DMS153 treated with DMSO at 0.1 percent for 48 hours (cell line): ENCODE data around the gene MRPL17.
A peak's percentile ranks its signal among the peaks of the same experiment; 100 is the strongest.
"Not testable (repeated sequence)": the region's sequence is repeated elsewhere in the genome, so short reads cannot be mapped to it uniquely, and the experiment has no call there.

Experiments
- DNase-seq: peaks from one replicate; lab custom pipeline; 2025; ENCODE audit not compliant: unreplicated experiment; lab: John Stamatoyannopoulos, UW

MRPL17 gene

DNA sequence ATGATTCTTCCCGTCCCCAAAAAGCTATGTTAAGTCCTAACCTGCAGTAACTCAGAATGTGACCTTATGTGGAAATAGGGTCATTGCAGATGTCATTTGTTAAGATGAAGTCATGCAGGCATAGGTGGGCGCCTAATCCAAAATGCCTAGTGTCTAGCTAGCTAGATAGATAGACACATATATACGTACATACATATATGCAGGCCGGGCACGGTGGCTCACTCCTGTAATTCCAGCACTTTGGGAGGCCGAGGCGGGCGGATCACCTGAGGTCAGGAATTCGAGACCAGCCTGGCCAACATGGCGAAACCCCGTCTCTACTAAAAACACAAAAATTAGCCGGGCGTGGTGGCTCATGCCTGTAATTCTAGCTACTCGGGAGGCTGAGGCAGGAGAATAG is 928 bp upstream of the MRPL17 start:
- DNase-seq, result not testable (repeated sequence)

DNA sequence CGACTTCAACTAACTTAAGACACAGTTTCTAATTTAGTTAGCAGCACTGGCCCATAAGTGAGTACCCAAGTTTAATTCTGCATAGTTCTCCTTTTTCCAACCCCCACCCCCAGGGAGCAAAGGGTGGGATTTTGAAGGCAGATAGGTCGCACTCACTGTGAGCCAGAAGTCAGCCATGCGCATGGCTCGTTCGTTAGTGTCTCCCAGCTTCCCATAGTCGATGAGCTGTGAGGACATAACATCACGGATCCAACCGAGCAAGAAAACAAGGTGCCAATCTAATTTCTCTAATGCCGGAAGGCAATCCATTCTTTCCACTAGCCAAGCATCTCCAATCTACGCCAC is 577 bp downstream of the MRPL17 start:
- DNase-seq, result no peak

DNA sequence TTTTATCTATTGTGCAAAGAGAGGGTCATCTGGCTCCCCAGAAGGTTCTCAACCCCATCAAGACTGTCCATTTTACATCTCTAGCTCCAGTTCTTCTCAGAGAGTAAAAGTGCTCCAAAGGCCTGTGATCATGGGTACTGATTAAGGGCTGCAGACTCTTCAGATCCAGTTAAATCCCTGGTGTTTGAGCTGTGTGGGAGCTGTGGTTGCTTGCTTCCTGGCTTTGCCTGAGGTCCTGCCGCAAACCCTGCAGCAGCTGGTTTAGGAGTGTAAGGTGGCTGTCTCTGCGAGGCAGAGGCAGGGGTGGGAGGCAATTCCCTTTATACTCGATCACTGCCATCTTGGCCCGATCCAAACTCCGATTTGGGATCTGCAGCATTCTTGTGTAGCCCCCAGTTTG is 1.2 kb downstream of the MRPL17 start:
- no peak for DNase-seq

DNA sequence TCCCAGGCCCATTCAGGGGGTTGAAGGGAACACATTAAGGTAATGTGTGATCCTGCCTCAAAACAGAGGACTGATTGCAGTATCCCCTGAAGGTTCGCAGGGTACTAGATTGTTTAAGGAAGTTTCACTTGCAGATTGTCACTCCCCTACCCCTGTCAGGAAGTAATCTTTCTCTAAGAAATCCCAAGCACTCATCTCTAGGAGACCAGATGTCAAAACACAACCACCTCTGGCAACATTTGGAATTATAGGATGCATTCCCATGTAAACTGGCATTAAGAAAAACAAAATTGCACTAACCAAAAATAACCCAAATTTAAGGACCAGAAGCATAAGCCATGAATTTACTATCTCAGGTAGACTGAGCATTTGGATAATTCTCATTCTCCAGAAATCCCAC is 1.6 kb downstream of the MRPL17 start:
- no peak for DNase-seq

DNA sequence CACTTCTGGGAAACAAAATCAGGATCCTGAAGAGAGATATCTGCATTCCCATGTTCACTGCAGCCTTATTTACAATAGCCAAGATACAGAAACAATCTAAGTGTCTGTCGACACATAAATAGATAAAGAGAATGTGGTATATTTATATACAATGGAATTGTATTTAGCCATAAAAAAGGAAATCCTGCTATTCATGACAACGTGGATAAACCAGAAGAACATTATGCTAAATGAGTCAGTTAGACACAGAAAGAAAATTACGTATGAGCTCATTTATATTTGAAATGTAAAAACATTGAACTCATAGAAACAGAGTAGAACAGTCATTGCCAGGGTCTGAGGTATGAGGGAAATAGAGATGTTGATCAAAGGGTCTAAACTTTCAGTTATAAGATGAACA is 6.1 kb downstream of the MRPL17 start:
- DNase-seq, result no peak

DNA sequence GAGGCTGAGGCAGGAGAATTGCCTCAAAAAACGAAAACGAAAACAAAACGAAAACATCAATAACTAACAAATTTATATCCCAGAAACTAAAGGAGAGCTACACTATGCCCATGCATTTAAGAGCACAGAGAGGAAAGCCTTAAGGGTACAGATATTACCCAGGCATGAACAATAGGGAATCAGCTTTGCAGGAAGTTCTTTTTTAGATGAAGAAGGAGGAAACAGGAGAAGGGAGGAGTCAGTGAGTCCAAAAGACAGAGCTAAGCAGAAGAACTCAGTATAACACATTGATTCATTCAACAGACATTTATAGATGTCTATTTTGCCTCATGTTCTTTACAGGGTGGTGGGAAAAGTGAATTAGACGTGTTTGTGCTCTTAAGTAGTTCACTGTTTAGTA is 8.3 kb downstream of the MRPL17 start:
- DNase-seq, result no peak

DNA sequence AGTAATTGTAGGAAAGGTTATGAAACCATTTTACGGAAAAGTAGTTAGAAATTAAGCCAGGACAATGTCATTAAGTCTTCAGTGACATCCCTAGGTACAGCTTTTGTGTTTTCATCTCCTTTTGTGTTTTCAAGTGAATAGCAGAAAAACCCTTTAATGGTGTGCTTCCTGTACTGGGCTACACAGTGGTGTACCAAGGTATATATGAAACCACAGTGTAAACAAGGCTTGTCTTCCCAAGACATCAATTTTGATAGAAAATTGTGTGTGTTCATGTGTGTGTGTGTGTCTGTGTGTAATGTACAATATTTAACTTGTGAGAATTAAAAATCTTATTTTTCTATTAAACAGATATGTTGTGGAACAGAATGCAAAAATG is 8.9 kb downstream of the MRPL17 start:
- DNase-seq, result no peak

DNA sequence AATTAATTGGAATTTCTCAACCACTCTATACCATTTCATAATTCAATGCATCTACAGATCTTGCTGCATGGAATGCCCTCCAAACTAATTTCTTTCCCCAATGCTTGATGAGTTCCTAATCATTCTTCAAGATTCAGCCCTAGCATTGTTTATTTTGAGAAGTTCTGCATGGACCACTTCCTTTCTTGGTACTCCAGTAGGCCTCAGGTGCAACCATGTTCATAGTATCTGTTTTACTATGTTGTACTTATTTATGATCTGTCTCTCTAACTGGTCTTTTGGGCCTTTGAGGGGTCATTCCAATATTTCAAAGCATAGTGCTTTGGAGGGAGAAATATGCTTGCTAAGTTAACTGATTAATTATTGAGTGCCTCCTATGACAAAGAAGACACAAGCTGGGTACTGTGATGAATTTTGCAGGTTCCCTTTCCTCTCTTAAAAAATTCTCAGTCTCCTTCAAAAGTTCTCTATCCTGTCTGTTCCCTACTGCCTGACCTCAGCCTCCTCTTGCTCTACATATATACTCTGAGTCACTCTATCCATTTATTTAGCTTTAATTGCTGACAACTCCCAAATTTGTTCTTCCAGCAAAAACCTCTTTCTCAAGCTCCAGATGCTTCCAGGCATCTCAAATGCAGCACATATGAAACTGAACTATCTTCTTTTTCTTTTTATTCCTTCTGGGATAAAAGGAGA is 9.5 kb downstream of the MRPL17 start:
- DNase-seq, result no peak

DNA sequence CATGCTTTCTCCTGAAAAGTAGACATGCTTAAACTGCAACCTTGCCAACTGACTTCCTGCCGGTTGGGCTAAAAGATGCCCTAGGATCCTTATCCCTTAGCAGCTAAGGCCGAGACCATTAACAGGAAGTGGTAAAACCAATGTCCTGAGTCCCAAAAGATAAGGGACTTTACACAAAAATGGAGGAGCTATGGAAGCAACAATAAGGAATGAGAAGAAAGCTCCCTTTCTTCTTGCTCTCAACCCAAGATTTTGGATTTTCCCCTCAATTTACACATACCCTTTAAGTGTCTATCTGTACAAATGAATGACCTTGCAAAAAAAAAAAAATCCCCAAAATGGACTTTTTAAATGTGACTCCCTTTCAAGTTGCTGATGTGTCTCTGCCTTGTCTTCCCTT is 11.1 kb downstream of the MRPL17 start:
- no peak for DNase-seq

DNA sequence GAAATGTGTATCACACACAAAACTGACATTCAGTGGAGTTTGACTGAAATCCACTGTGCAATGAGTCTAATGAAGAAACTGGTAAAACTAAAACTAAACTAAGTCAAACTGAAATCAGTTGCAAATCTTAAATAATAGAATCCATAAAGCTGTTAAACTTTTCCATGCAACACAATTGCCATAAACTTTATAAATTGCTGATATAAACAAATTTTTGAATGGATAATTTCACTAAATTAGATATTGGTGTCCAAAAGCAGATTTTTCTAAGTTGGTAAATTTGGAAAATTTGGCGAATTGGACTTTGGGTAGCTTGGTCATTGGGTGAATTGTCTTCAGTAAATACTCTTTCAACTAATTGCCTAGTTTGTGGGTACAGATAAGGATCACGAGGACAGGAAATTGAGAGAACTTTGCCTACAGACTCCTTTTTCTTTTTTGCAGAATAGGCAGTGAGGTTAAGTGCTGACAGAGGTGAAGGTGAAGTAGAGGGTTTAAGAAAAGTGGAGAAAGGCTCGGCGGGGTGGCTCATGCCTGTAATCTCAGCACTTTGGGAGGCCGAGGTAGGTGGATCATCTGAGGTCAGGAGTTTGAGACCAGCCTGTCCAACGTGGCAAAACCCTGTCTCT is 12.8 kb downstream of the MRPL17 start:
- DNase-seq, result no peak

DNA sequence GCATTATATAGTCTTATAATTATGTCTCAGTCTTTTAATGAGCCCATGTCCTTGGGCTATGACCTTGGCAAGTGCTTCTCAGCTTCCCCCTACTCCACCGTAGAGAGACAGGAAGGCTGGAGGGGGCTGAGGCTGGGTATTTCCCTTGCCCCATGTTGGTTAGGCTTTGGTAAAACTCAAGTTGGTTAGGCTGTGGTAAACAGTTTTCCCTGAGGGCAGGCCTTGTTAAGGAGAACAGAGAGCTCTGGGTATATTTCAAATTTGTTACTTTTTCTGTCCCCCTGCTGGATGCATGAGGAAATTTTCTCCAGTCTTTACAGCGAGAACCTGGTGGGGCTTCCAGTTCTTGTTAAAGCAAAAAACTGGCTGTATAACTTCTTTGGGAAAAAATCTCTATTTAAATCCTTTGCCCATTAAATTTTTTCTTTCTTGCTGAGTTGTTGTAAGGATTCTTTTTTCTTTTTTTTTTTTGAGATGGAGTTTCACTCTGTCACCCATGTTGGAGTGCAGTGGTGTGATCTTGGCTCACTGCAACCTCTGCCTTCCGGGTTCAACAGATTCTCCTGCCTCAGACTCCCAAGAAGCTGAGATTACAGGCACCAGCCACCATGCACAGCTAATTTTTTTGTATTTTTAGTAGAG is 15.3 kb downstream of the MRPL17 start:
- DNase-seq, result no peak

DNA sequence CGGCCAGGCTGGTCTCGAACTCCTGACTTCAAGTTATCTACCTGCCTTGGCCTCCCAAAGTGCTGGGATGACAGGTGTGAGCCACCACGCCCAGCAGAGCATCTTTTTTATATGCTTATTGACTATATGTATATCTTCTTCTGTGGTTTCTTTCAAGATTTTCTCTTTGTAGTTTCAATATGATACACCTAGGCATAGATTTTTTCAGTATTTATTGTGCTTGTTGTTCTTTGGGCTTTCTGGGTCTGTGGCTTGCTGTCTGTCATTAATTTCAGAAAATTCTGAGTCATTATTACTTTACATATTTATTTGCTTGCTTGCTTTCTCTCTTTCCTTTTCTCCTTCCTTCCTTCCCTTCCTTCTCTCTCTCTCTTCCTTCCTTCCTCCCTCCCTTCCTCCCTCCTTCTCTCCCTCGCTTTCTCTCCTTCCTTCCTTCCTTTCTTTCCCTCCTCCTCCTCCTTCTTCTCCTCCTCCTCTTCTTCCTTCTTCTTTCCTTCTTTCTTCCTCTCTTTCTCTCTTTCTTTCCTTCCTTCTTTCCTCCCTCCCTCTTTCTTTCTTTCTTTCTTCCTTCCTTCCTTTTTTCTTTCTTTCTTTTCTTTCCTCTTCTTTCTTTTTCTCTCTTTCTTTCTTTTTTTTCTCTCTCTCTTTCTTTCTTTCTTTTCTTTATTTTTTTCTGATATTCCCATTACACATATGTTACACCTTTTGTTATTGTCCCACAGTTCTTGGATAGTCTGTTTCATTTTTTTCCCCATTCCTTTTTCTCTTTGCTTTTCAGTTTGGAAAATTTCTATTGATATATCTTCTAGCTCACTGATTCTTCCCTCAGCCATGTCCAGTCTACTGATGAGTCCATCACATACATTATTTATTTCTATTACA is 16.6 kb downstream of the MRPL17 start:
- no peak for DNase-seq

DNA sequence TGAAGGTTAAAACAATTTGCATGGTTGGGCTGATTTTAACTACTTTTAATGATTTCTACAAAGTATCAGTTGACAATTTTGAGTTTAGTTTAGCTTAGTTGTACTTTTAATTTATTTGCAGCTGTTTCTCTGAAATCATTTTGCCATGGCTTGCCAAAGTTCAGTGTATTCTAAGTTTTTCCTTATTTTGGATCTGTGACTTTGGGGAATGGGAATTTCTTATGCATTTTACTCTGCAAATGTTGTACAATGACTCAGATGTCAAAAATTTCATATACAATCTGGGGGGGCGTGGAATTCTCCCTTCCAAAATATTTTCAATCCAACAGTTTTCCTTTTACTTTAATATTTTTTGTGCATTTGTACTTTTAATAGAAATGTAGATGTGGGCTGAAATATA is 18.6 kb downstream of the MRPL17 start:
- DNase-seq, result no peak

DNA sequence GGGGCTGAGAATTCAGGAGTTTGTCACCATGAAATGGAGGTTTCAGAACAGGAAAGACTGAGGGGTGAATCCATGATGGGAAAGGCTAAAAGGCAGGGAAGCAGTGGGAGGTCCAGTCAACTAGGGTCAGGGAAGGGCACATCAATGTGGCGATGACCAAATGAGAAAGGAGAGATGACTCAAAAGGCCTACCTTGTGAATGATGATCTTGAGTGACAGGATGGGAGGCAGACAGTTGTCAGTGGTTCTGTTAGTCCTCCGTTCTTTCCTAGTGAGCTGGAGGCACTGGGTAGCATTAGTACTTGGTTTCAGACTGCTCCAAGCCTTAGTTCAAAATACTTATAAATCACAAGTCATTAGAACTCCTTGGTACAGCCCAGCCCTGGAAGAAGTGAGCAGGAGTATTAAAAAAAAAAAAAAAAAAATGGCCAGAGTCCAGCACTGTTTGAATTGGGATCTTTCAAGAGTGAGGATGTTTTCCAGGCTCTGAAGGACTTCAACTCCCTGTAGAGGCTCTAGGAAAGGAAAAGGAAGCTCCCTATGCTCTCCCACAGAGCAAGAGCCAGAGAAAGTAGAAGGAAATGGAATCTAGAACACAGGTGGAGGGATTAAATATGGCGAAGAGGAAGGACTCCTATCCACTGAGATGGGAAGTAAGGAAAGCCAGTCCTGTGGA is 19.2 kb downstream of the MRPL17 start:
- no peak for DNase-seq

DNA sequence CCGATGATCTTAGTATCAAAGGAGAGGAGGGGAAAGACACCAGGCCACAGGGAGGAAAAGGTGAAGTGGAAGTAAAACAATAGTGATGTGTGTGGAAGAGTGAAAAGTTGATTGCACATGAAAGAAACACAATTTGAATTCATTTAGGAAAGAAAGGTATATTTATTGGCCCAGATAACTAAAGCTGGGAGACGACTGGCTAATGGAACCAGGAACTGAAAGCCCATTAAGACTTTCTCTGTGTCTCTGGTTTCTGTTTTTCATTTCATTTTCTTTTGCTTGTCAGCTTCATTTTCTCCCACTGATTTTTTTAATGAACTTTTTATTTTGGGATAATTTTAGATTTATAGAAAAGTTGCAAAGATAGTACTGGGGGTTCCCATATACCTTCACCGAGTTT is 22.4 kb downstream of the MRPL17 start:
- no peak for DNase-seq

DNA sequence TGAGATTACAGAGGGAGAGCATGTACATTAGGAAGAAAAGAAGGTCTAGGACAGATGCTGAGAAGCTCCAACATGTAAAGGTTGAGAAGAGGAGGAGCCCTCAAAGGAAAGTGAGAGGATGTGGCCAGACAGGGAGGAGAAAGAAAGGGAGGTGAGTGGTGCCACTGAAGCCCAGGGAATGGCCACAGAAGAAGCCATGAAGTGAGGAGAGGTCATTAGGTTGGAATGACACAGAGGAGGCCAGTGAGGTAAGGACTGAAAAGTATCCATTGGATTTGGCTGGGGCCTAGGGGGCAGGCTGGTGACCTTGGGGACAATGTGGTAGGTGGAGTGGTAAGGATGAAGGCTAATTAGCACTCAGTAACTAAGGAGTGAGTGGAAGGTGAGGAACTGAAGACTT is 24.5 kb downstream of the MRPL17 start:
- DNase-seq, result no peak

DNA sequence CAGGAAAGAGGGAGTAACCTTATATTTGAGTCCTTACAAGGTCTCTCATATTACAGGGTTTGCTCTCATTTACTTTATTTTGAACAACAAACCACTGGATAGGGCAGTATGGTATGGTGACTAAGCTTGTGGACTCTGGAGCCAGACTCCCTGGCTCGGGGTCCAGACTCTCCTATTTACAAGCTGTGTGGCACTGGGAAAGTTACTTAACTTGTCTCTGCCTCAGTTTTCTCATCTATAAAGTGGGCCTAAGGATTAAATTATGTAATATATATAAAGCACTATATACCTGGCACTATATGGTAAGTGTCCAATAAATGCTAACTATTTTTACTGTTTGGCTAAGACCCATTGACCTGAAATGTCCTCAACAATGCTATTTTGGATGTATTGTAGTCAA is 25.8 kb downstream of the MRPL17 start:
- DNase-seq, result no peak

DNA sequence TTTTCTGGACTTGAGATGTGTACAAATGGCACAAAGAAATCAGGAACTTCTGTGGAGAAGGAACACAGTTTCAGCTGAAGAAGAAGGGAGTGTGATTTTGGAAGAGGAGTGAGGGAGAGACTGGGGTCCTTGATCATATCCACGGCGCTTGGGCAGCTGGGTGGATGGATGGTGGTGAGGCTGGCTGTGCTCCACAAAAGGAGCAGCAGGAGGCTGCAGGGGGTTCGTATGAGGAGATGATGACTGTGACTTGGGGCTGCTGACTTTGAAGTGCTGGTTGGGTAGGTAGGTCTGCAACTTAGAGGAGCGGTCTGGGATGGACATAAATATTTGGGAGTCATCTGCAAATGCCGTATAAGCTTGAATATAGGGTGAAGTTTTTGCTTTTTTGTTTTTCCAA is 26.2 kb downstream of the MRPL17 start:
- no peak for DNase-seq

DNA sequence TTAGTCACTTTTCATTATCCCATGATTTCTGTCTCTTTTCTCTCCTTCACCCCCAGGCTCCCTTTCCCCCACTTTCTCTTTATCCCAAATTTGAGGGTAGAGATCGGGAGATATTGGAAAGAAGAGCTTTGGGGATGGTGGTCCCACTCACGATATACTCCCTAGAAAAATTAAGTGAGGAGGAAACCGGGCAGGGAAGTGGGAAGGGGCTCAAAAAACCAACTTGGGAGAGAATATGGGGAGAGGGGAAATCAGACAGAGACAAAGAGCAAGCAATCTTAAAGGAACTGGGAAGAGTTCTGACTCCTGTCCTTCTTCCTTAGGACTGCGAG is 26.6 kb downstream of the MRPL17 start:
- DNase-seq, result no peak

DNA sequence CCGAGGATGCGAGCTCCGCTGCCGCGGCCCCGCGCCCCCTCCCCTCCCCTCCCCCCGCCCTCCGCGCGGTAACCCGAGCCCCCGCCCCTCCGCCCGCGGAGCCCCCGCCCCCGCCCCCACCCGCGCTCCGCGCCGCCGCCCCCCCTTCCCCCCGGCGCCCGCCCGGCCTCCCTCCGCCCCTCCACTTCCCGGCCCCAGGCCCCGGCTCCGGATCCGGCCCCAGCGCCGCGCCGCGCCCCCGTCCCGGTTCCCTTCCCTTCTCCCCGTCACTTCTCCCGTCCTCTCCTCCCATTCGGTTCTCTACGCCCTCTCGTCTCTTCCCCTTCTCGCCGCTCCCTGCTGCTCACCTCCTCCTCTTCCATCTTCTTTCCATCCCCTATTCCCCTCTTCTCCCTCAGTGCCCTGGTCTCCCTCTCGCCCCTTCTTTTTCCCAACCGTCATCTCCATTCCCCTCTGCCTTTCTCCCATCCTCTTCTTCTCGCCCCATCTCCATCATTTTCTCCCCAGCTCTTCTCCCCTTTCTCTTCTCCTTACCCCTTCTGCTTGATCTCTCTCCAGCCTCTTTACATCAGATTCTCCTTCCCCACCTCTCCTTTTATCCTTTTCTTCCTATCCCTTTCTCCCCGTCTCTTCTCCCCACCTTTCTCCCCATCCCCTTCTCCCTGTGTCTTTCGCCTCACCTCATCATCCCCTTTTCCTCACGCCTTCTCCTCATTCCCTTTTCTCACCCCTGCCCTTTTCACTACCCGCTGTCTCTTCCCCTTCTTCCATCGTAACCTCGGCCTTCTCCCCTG is 27.2 kb downstream of the MRPL17 start, which contains the start of gene DCHS1:
Gene DCHS1 (minus strand): TSS at position 20 of the 794 bp plus-strand sequence. CDS start 14,196 bp downstream, outside the sequence.
- DNase-seq, result peak; percentile 7
